IPS-NIHi11 (cell line): ENCODE results near the gene NUP37.

ENCODE experiments used
- DNase-seq: peaks from one replicate; pipeline ENCODE4 v3.0.0; 2012; ENCODE audit warnings: mixed read lengths, low spot score

Gene NUP37

GRCh38 chr12:102026728-102027127 is 93.2 kb downstream of the NUP37 start:
- DNase-seq = peak; percentile 19

GRCh38 chr12:102024765-102025164 is 95.1 kb downstream of the NUP37 start:
- DNase-seq = no peak

GRCh38 chr12:102023343-102023930 is 96.5 kb downstream of the NUP37 start:
- DNase-seq = no peak
